WTC11 (cell line): ENCODE results near the gene IGFBPL1. TPM values are rescaled to one million over a fixed set of nuclear protein-coding genes. Genes with fewer than 3 reads are reported as not detected.

ENCODE experiments used
- ATAC-seq: fragments of 200-7000 bp; cut with Tn5 transposase; 2 replicates; pipeline ENCODE4 v1.10.0; 2021; ENCODE audit warnings: mild to moderate bottlenecking, moderate library complexity
- CTCF ChIA-PET: fragments of 300-600 bp; sonication (Branson Sonifier 250); formaldehyde crosslinking; loops from one replicate; lab custom pipeline; 2021; ENCODE audit warnings: antibody characterized with exemption; lab: Charles Lee
- POLR2A ChIA-PET: fragments of 350-600 bp; sonication (Branson Sonifier 250); formaldehyde crosslinking; loops from one replicate; lab custom pipeline; 2021; ENCODE audit warnings: antibody characterized with exemption; lab: Charles Lee
- DNase-seq: peaks from one replicate; pipeline ENCODE4 v3.0.0; 2021; ENCODE audit warnings: low spot score
- H3K27ac Mint-ChIP-seq: 2 replicates; pipeline ENCODE4 v1.8.0; 2021; ENCODE audit warnings: mixed read lengths
- H3K27me3 Mint-ChIP-seq: 2 replicates; pipeline ENCODE4 v1.8.0; 2021; ENCODE audit warnings: low read depth, mild to moderate bottlenecking, moderate library complexity, mixed read lengths
- H3K36me3 Mint-ChIP-seq: 2 replicates; pipeline ENCODE4 v1.8.0; 2021; ENCODE audit warnings: mixed read lengths
- H3K4me1 Mint-ChIP-seq: 2 replicates; pipeline ENCODE4 v1.8.0; 2022; ENCODE audit warnings: mixed read lengths
- H3K4me3 Mint-ChIP-seq: 2 replicates; pipeline ENCODE4 v1.8.0; 2021; ENCODE audit warnings: mild to moderate bottlenecking, moderate library complexity, mixed read lengths
- H3K9me3 Mint-ChIP-seq: 2 replicates; pipeline ENCODE4 v1.8.0; 2021; ENCODE audit warnings: mixed read lengths
- ELF4 ChIP-seq: sonication (generic); formaldehyde crosslinking; IDR thresholded peaks from 2 replicates; pipeline ENCODE4 v1.8.1; 2022; ENCODE audit warnings: low read depth, mild to moderate bottlenecking, moderate library complexity, missing genetic modification reagents
- ETV6 ChIP-seq: sonication (generic); formaldehyde crosslinking; IDR thresholded peaks from 2 replicates; pipeline ENCODE4 v1.8.1; 2022; ENCODE audit warnings: mild to moderate bottlenecking, missing genetic modification reagents
- FOXJ3 ChIP-seq: sonication (generic); formaldehyde crosslinking; IDR thresholded peaks from 2 replicates; pipeline ENCODE4 v1.9.0; 2021; ENCODE audit warnings: missing genetic modification reagents, mild to moderate bottlenecking, borderline replicate concordance
- GABPB1 ChIP-seq: sonication (generic); formaldehyde crosslinking; IDR thresholded peaks from 2 replicates; pipeline ENCODE4 v1.8.1; 2023; ENCODE audit warnings: mild to moderate bottlenecking, missing genetic modification reagents
- HMGA2 ChIP-seq: fragments of 250-450 bp; sonication (Bioruptor Pico); IDR thresholded peaks from 2 replicates; pipeline ENCODE4 v1.4.0; 2021; ENCODE audit warnings: mild to moderate bottlenecking, moderate library complexity
- JUN ChIP-seq: sonication (generic); formaldehyde crosslinking; IDR thresholded peaks from 2 replicates; pipeline ENCODE4 v1.8.0; 2023; ENCODE audit warnings: mild to moderate bottlenecking, missing genetic modification reagents
- NFE2L1 ChIP-seq: sonication (generic); formaldehyde crosslinking; IDR thresholded peaks from 2 replicates; pipeline ENCODE4 v1.8.1; 2023; ENCODE audit warnings: missing genetic modification reagents
- NR2C2 ChIP-seq: sonication (generic); formaldehyde crosslinking; IDR thresholded peaks from 2 replicates; pipeline ENCODE4 v1.8.0; 2022; ENCODE audit warnings: mild to moderate bottlenecking, missing genetic modification reagents
- PRRX2 ChIP-seq: fragments of 250-450 bp; sonication (Bioruptor Pico); IDR thresholded peaks from 2 replicates; pipeline ENCODE4 v1.8.0; 2021; ENCODE audit warnings: mild to moderate bottlenecking
- ZNF138 ChIP-seq: sonication (generic); formaldehyde crosslinking; conservative IDR thresholded peaks from 2 replicates; pipeline ENCODE4 v1.8.1; 2022; ENCODE audit warnings: mild to moderate bottlenecking, moderate library complexity, missing genetic modification reagents
- ZNF396 ChIP-seq: fragments of 250-450 bp; sonication (Bioruptor Pico); IDR thresholded peaks from 2 replicates; pipeline ENCODE4 v1.8.0; 2021; ENCODE audit warnings: mild to moderate bottlenecking, moderate library complexity, borderline replicate concordance
- ZNF416 ChIP-seq: fragments of 250-450 bp; sonication (Bioruptor Pico); IDR thresholded peaks from 2 replicates; pipeline ENCODE4 v1.9.0; 2021; ENCODE audit warnings: mild to moderate bottlenecking, inconsistent platforms
- total RNA-seq: library from RNA; stranded (reverse); gene quantifications from 3 replicates; pipeline ENCODE4 v1.2.3, GENCODE V29; 2021
- TF ChIP-seq, protein P1 (sequence below): sonication (generic); formaldehyde crosslinking; IDR thresholded peaks from 2 replicates; pipeline ENCODE4 v1.8.0; 2022; ENCODE audit warnings: mild to moderate bottlenecking, missing genetic modification reagents
- TF ChIP-seq, protein P2 (sequence below): fragments of 200-600 bp; IDR thresholded peaks from 2 replicates; pipeline ENCODE4 v1.8.0; 2022; ENCODE audit warnings: antibody characterized with exemption
- TF ChIP-seq, protein P3 (sequence below): sonication (generic); formaldehyde crosslinking; IDR thresholded peaks from 2 replicates; pipeline ENCODE4 v1.8.0; 2023; ENCODE audit warnings: missing genetic modification reagents
- TF ChIP-seq, protein P4 (sequence below): sonication (generic); formaldehyde crosslinking; IDR thresholded peaks from 2 replicates; pipeline ENCODE4 v1.8.0; 2022; ENCODE audit warnings: mild to moderate bottlenecking, missing genetic modification reagents
- TF ChIP-seq, protein P5 (sequence below): sonication (generic); formaldehyde crosslinking; IDR thresholded peaks from 2 replicates; pipeline ENCODE4 v1.8.1; 2023; ENCODE audit warnings: mild to moderate bottlenecking, missing genetic modification reagents

Gene IGFBPL1
- total RNA-seq, 1 experiment from 2014 or later: 36.7 TPM

DNA sequence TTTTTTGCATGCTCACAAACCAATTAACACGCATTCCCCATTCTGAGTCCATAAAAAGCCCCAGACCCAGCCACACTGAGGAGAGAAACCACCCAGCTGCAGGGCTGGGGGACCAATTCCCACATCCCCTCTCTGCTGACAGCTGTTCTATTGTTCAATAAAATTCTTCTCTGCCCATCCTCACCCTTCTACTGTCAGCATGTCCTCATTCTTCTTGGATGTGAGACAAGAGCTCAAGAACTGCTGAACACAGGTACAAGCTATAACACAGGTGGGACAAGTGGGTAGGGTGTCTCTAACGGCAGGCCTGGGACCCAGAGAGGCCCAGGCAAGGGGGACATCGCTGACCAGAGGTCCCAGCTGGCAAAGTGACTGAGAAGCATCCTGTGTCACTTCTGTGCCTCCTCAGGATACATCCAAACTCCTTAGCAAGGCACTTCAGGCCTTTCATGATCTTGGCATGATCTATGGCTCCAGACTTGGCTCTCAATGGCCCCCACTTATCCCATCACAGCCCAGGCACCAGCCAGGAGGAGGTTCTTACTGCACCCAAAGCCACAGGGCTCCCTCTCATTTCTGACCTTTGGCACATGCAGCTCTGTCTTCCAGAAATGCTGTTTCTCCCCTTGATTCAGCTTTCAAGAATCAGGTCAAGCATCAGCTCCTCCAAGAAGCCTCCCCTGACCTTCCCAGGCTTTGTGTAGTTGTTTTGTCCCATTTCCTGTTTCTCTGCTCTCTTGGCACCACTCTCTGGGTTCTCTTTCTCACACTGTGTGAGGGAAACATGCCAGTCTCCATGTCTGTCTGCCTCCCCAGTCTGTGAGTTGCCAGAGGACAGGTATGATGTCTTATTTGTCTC lies 39.0 kb downstream of the IGFBPL1 start (continued):
- TF ChIP-seq, protein P1, sequence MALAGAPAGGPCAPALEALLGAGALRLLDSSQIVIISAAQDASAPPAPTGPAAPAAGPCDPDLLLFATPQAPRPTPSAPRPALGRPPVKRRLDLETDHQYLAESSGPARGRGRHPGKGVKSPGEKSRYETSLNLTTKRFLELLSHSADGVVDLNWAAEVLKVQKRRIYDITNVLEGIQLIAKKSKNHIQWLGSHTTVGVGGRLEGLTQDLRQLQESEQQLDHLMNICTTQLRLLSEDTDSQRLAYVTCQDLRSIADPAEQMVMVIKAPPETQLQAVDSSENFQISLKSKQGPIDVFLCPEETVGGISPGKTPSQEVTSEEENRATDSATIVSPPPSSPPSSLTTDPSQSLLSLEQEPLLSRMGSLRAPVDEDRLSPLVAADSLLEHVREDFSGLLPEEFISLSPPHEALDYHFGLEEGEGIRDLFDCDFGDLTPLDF (CRISPR knock-in tag): no peak
- no peak for TF ChIP-seq PRRX2 (CRISPR knock-in tag)
- TF ChIP-seq ETV6: no peak
- TF ChIP-seq JUN (CRISPR knock-in tag): no peak

DNA sequence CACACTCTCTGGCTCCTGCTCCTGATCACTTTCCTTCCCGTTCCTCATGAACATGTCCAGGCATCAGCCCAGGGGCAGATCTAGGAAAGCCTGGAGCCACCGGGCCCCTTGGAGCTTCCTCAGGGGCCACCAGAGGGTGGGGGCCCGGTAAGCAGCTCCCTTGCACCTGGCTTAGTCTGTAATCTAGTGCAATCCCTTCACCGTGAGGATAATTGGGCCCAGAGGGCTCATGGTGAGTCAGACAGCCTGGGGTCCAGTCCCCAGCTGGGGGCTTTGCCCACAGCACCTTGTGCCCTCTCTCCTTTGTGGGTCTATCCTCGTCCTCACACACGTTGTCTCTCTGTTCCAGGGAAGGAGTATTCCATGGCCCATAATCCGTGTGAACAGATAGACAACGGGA lies 42.1 kb downstream of the IGFBPL1 start:
- POLR2A ChIA-PET: no interaction called here
- Mint-ChIP-seq H3K4me1 (peaks cover 21% of the 10 kb centered on the region), H3K27me3 (peaks cover 95% of the 10 kb centered on the region), H3K36me3 (peaks cover 15% of the 10 kb centered on the region), H3K9me3 (peaks cover 30% of the 10 kb centered on the region), H3K27ac (no peak overlapping the region), H3K4me3 (no peak overlapping the region)
- no peak for ATAC-seq
- DNase-seq: no peak
- CTCF ChIA-PET: no interaction called here
- TF ChIP-seq FOXJ3 (CRISPR knock-in tag) (no peak), ZNF396 (CRISPR knock-in tag) (no peak), HMGA2 (no peak), ELF4 (CRISPR knock-in tag) (no peak), NR2C2 (CRISPR knock-in tag) (no peak), ZNF138 (CRISPR knock-in tag) (no peak), ZNF416 (CRISPR knock-in tag) (no peak)
- TF ChIP-seq, protein P2, sequence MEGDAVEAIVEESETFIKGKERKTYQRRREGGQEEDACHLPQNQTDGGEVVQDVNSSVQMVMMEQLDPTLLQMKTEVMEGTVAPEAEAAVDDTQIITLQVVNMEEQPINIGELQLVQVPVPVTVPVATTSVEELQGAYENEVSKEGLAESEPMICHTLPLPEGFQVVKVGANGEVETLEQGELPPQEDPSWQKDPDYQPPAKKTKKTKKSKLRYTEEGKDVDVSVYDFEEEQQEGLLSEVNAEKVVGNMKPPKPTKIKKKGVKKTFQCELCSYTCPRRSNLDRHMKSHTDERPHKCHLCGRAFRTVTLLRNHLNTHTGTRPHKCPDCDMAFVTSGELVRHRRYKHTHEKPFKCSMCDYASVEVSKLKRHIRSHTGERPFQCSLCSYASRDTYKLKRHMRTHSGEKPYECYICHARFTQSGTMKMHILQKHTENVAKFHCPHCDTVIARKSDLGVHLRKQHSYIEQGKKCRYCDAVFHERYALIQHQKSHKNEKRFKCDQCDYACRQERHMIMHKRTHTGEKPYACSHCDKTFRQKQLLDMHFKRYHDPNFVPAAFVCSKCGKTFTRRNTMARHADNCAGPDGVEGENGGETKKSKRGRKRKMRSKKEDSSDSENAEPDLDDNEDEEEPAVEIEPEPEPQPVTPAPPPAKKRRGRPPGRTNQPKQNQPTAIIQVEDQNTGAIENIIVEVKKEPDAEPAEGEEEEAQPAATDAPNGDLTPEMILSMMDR: no peak

DNA sequence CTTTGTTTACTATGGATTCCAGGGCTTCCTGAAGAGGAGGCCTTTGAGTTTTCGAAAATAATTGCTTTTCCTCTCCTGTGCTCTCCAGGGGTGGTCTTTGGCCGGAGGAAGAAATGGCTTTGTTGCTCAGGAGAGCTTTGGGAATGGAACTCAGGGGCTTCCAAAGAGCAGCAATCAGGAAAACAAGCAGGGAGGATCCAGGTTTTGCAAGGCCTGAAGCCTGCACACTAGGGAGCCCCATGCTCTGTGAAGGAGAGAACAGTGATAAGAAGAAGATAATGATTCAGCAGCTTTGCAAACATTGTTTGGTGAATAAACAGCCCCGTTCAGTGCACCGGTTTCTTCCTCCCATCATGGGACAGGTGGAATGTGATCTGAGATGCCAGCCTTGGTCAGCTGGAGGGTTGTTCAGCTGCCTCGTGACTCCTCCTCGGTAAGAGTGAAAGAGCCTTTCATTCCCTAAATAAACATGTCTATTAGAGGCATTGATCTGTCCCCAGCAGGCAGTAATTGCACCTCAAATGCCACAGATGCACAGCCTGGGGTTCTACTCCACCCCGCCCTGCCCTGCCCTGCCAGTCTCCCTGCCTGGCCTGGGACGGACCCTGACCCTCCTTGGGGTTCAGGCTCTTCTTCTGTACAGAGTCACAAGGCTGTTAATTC lies 43.3 kb downstream of the IGFBPL1 start:
- peak overlapping the region; percentile 34 for H3K27ac Mint-ChIP-seq
- H3K9me3 Mint-ChIP-seq: peaks cover 30% of the 10 kb centered on the region
- H3K4me1 Mint-ChIP-seq: peaks cover 21% of the 10 kb centered on the region
- POLR2A ChIA-PET: no interaction called here
- DNase-seq: no peak
- peaks cover 96% of the 10 kb centered on the region for H3K27me3 Mint-ChIP-seq
- H3K4me3 Mint-ChIP-seq: no peak overlapping the region
- ATAC-seq: peak; percentile 65
- H3K36me3 Mint-ChIP-seq: peaks cover 15% of the 10 kb centered on the region
- TF ChIP-seq, protein P3, sequence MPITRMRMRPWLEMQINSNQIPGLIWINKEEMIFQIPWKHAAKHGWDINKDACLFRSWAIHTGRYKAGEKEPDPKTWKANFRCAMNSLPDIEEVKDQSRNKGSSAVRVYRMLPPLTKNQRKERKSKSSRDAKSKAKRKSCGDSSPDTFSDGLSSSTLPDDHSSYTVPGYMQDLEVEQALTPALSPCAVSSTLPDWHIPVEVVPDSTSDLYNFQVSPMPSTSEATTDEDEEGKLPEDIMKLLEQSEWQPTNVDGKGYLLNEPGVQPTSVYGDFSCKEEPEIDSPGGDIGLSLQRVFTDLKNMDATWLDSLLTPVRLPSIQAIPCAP: no peak
- TF ChIP-seq, protein P4, sequence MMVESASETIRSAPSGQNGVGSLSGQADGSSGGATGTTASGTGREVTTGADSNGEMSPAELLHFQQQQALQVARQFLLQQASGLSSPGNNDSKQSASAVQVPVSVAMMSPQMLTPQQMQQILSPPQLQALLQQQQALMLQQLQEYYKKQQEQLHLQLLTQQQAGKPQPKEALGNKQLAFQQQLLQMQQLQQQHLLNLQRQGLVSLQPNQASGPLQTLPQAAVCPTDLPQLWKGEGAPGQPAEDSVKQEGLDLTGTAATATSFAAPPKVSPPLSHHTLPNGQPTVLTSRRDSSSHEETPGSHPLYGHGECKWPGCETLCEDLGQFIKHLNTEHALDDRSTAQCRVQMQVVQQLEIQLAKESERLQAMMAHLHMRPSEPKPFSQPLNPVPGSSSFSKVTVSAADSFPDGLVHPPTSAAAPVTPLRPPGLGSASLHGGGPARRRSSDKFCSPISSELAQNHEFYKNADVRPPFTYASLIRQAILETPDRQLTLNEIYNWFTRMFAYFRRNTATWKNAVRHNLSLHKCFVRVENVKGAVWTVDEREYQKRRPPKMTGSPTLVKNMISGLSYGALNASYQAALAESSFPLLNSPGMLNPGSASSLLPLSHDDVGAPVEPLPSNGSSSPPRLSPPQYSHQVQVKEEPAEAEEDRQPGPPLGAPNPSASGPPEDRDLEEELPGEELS (CRISPR knock-in tag): no peak
- TF ChIP-seq, protein P5, sequence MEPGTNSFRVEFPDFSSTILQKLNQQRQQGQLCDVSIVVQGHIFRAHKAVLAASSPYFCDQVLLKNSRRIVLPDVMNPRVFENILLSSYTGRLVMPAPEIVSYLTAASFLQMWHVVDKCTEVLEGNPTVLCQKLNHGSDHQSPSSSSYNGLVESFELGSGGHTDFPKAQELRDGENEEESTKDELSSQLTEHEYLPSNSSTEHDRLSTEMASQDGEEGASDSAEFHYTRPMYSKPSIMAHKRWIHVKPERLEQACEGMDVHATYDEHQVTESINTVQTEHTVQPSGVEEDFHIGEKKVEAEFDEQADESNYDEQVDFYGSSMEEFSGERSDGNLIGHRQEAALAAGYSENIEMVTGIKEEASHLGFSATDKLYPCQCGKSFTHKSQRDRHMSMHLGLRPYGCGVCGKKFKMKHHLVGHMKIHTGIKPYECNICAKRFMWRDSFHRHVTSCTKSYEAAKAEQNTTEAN: no peak
- TF ChIP-seq GABPB1 (CRISPR knock-in tag) (peak; percentile 62), NFE2L1 (CRISPR knock-in tag) (no peak)
- CTCF ChIA-PET: interaction anchor here (1.1 kb wide), 1 partner anchor 12 kb away, joined by 3 read pairs; the partner anchor contains the start of gene ALDH1B1
